HUES48 (cell line): ENCODE data around the gene ZNF585A.
"Not testable (repeated sequence)": the region's sequence is repeated elsewhere in the genome, so short reads cannot be mapped to it uniquely, and the experiment has no call there.

Experiments
- H3K27ac ChIP-seq: one replicate; pipeline ENCODE4 v1.7.0; 2013; ENCODE audit warnings: low read depth, low read length, inconsistent platforms
- H3K27me3 ChIP-seq: 2 replicates; pipeline ENCODE4 v1.6.1; 2013; ENCODE audit warnings: mild to moderate bottlenecking, low read length; ENCODE audit not compliant: control insufficient read depth, insufficient read depth
- H3K36me3 ChIP-seq: 2 replicates; pipeline ENCODE4 v1.6.1; 2013; ENCODE audit warnings: low read length; ENCODE audit not compliant: control insufficient read depth, insufficient read depth
- H3K4me1 ChIP-seq: 2 replicates; pipeline ENCODE4 v1.6.1; 2013; ENCODE audit warnings: mild to moderate bottlenecking, low read length; ENCODE audit not compliant: control insufficient read depth, insufficient read depth
- H3K4me3 ChIP-seq: 2 replicates; pipeline ENCODE4 v1.5.1; 2013; ENCODE audit warnings: mild to moderate bottlenecking, low read depth, low read length
- H3K9ac ChIP-seq: 2 replicates; pipeline ENCODE4 v1.6.1; 2013; ENCODE audit warnings: mild to moderate bottlenecking, low read depth, low read length, moderate library complexity
- H3K9me3 ChIP-seq: 2 replicates; pipeline ENCODE4 v1.6.1; 2013; ENCODE audit warnings: low read length; ENCODE audit not compliant: control insufficient read depth, insufficient read depth

ZNF585A gene

DNA sequence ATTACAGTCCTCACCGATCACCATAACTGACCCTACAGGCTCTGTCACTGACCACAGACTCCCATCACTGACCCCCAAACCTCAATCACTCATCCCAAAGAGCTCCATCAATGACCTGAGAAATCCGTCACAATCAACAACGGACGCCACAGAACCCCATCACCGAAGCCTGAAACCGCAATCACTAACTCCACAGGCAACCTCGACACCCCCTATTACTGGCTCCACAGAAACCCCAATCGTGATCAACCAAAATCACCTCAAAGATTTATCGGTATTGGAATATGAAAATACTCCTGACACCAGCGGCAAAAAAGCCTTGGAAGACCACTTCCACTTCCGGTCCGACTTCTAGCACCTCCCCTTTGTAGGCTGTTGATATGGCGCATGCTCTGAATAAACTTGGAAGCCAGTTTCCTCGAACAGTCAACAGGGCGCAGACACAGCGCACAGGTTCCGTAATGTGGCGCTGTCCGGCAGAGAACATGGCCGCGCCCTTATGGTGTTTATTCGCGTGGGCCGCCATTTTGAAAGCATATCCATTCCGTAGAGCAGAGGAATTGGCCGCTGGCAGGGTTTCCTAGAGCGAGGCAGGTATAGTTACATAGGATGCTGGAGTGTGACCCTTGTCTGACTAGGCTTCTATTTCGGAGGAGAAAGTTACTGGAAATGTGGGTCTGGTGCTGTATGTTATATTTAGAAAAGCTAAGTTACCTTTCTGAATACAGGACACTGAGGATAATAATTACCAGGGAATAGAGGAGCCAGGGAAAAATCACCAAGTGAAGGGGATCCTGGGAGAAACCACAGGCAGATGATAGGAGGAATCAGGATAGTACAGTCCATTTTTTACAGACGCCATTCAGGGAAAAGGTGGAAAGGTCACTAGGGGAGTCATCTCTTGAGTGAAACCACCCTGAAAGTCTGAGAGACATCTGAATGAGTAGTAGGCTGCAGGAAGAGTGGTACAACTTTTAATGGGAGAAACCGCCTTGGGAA, at the start of gene ZNF585A:
Gene ZNF585A, minus strand, starts transcription at position 328 of the 999 bp plus-strand sequence. CDS start 2,785 bp downstream, outside the sequence.
- Histone ChIP-seq H3K9me3 (peaks cover 31% of the 10 kb centered on the region; the same call in 1 of the 2 replicates), H3K27ac (no peak within 1 kb of the TSS), H3K27me3 (no peaks in the 10 kb centered on the region), H3K36me3 (peaks cover 24% of the 10 kb centered on the region), H3K4me3 (peak within 1 kb of the TSS; percentile 98), H3K4me1 (0 out of 2 replicates have a peak, but pooled peaks cover 4% of the 10 kb centered on the region), H3K9ac (peak within 1 kb of the TSS; percentile 57; the same call in 1 of the 2 replicates)

DNA sequence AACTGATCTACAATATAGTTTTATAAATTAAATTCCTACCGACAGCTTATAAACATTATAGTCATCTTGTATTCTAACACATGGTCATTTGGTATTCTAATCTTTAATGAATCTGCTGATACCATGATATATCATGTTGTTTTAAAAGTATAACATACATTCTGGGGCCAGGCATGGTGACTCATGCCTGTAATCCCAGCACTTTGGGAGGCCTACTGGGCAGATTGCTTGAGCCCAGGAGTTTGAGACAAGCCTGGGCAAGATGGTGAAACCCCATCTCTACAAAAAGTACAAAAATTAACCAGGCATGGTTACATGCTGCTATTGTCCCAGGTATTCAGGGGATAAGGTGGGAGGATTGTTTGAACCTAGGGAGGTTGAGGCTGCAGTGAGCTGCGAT, 48.6 kb upstream of the ZNF585A start:
- Histone ChIP-seq H3K27ac (no peak overlapping the region), H3K27me3 (no peaks in the 10 kb centered on the region)

DNA sequence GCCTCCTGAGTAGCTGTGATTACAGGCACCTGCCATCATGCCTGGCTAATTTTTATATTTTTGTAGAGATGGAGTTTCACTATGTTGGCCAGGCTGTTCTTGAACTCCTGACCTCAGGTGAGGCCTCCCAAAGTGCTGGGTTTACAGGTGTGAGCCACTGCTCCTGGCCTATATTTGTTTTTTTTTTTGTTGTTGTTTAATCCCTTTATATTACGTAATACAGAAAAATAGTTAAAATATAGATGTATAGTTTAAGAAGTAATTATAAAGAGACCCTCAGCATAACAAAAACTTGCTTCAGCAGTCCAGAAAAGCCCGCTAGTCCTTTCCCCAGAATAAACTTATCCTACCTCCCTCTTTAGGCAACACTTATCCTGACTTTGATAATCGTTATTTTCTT, 47.9 kb upstream of the ZNF585A start:
- H3K9ac ChIP-seq, result no peak overlapping the region

More for the DNA sequence above, 48.6 kb upstream of the ZNF585A start:
- no peaks in the 10 kb centered on the region; the same call in 1 of the 2 replicates for H3K9me3 ChIP-seq
- H3K36me3 ChIP-seq, result peaks cover 14% of the 10 kb centered on the region; the same call in 1 of the 2 replicates
- no peak overlapping the region for H3K4me3 ChIP-seq
- H3K9ac ChIP-seq, result no peak overlapping the region
- no peaks in the 10 kb centered on the region for H3K4me1 ChIP-seq

DNA sequence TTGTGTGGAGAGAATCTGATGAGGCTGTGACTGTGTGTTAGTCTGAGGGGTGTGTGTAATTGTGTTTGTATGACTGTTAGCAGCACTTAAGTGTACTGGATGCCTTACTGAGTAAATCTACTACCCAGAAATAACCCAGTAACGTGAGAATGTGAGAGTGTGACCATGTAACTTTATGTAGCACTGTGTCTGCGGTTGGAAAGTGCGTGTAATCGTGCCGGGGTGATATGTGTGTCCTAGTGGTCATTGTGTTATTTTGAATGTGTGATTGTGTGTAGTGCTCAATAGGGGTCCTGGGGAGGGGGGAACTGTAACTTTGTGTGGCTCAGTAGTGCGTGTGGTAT, 46.1 kb upstream of the ZNF585A start:
- H3K27ac ChIP-seq, result no peak overlapping the region
- H3K9ac ChIP-seq, result peak overlapping the region; percentile 92
- H3K9me3 ChIP-seq, result no peaks in the 10 kb centered on the region
- H3K4me1 ChIP-seq, result no peaks in the 10 kb centered on the region
- H3K4me3 ChIP-seq, result peak overlapping the region; percentile 91
- H3K36me3 ChIP-seq, result peaks cover 7% of the 10 kb centered on the region; the same call in 1 of the 2 replicates
- no peaks in the 10 kb centered on the region for H3K27me3 ChIP-seq

More for the DNA sequence above, 47.9 kb upstream of the ZNF585A start:
- no peaks in the 10 kb centered on the region for H3K27me3 ChIP-seq
- H3K4me1 ChIP-seq, result no peaks in the 10 kb centered on the region
- no peak overlapping the region for H3K4me3 ChIP-seq
- H3K27ac ChIP-seq, result no peak overlapping the region
- H3K36me3 ChIP-seq, result peaks cover 9% of the 10 kb centered on the region; the same call in 1 of the 2 replicates
- no peaks in the 10 kb centered on the region; the same call in 1 of the 2 replicates for H3K9me3 ChIP-seq

DNA sequence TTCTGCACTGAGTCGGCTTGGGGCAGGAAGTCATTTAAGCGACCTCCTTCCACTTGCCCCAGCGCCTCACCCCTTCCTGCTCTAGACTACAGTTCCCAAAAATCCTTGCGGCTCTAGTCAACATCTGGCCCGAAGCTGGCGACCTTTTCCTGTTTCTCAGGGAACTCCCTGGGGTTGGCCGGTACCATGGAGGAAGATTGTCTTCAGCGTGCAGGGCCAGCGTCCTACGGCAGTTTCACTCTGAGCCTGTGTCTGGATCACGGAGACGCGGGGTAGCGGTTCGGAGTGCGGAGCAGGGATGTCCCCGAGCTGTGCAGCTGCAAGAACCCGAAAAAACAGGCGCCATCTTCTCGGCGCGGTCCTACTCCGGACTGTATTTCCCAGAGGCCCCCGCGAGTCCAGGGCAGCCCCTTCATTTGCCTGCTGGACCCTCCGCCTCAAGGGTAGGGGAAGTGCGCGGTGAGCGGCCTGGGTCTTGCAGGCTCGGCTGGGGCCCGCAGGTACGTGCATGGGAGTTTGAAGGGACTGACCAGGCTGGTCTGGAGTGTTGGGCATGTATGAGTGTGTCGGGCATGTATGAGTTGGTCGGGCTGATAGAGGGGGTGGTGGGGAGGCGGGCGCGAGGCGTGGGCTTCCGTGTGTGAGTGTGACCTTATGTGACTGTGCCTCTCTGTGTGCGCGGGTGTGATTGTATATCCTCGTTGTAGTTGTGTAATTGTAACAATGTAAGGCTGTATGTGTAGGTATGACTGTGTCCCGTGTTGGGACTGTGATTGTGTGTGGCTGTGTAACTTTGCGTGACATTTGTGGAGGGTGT, 45.5 kb upstream of the ZNF585A start, which contains the start of gene ZNF383:
Gene ZNF383, plus strand, starts transcription at position 440 of the 817 bp plus-strand sequence. CDS start 12,240 bp downstream, outside the sequence.
- H3K9me3 ChIP-seq, result no peaks in the 10 kb centered on the region
- H3K36me3 ChIP-seq, result peaks cover 7% of the 10 kb centered on the region; the same call in 1 of the 2 replicates
- no peaks in the 10 kb centered on the region for H3K4me1 ChIP-seq
- no peaks in the 10 kb centered on the region for H3K27me3 ChIP-seq
- peak within 1 kb of the TSS; percentile 80 for H3K27ac ChIP-seq
- H3K9ac ChIP-seq, result peak within 1 kb of the TSS; percentile 92
- H3K4me3 ChIP-seq, result peak within 1 kb of the TSS; percentile 91

DNA sequence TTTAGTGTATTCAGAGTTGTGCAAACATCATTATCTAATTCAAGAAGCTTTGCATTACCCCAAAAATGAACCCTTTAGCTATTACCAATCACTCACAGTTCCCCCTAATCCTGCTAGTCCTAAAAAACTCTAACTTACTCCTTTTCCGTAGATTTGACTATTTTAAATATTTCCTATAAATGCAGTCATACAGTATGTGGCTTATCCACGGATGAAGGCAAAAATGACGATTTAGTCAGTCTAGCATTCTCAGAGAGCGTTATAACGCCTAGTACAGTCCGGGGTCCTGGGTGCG, 44.9 kb upstream of the ZNF585A start:
- H3K4me3 ChIP-seq, result peak overlapping the region; percentile 91
- H3K27me3 ChIP-seq, result no peaks in the 10 kb centered on the region
- H3K4me1 ChIP-seq, result no peaks in the 10 kb centered on the region
- H3K9ac ChIP-seq, result peak overlapping the region; percentile 92
- 0 out of 2 replicates have a peak, but pooled peaks cover 4% of the 10 kb centered on the region for H3K36me3 ChIP-seq
- H3K27ac ChIP-seq, result peak overlapping the region; percentile 80
- no peaks in the 10 kb centered on the region for H3K9me3 ChIP-seq

DNA sequence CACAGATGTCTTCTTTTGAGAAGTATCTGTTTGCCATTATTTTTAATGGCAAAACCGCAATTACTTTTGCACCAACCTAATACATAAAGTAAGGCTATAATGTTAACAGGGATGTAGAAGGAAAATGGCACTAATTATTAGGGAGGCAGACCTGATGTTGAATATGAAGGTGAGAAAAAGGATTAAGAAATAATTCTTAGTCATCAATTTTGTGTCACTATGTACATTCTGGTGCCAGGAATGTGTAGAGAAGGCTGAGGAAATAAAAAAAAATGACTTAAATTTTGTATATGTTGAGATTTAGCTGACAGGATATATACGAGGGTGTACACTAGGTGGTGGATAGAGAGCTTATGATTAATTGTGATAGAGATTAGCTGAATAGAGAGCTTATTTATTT, 25.3 kb upstream of the ZNF585A start:
- Histone ChIP-seq H3K9me3 (no peaks in the 10 kb centered on the region; the same call in 1 of the 2 replicates), H3K27ac (no peak overlapping the region), H3K9ac (no peak overlapping the region), H3K36me3 (peaks cover 17% of the 10 kb centered on the region), H3K4me3 (no peak overlapping the region), H3K4me1 (no peaks in the 10 kb centered on the region), H3K27me3 (no peaks in the 10 kb centered on the region)

DNA sequence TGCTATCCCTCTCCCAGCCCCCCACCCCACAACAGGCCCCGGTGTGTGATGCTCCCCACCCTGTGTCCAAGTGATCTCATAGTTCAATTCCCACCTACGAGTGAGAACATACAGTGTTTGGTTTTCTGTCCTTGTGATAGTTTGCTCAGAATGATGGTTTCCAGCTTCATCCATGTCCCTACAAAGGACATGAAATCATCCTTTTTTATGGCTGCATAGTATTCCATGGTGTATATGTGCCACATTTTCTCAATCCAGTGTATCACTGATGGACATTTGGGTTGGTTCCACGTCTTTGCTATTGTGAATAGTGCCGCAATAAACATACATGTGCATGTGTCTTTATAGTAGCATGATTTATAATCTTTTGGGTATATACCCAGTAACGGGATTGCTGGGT, 24.6 kb upstream of the ZNF585A start:
- H3K9me3 ChIP-seq, H3K4me3 ChIP-seq, H3K4me1 ChIP-seq, H3K9ac ChIP-seq, H3K27me3 ChIP-seq, H3K27ac ChIP-seq: not testable (repeated sequence)
- peaks cover 17% of the 10 kb centered on the region for H3K36me3 ChIP-seq

DNA sequence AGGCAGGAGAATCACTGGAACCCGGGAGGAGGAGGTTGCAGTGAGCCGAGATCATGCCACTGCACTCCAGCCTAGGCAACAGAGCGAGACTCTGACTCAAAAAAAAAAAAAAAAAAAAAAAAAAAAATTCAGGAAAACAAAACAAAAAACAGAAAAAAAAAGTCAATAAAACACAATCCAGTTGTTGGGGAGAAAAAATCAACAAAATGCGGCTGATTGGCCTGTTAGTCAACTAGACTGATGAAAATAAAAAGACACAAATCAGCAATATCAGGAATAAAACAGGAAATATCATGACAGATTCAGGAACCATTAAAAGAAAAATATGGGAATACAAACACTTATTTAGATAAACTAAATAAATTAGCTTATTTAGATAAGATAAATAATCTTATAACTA, 22.8 kb upstream of the ZNF585A start:
- not testable (repeated sequence) for H3K9ac ChIP-seq, H3K27me3 ChIP-seq, H3K9me3 ChIP-seq, H3K27ac ChIP-seq, H3K4me3 ChIP-seq, H3K4me1 ChIP-seq
- H3K36me3 ChIP-seq, result peaks cover 17% of the 10 kb centered on the region

DNA sequence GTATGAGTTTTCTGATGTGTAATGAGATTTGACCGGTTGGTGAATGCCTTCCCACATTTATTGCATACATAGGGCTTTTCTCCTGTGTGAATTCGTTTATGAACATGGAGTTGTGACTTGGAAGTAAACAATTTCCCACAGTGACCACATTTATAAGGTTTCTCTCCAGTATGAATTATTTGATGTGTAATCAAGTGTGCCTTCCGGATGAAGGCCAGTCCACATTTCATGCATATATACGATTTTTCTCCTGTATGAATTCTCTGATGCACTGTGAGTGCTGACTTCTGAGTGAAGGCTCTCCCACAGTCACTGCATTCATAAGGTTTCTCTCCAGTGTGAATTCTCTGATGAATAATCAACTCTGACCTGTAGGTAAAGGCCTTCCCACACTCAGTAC, 13.6 kb upstream of the ZNF585A start:
- Histone ChIP-seq H3K36me3 (peaks cover 35% of the 10 kb centered on the region), H3K9me3 (peaks cover 61% of the 10 kb centered on the region)
- H3K27ac ChIP-seq, H3K4me1 ChIP-seq, H3K27me3 ChIP-seq, H3K4me3 ChIP-seq, H3K9ac ChIP-seq: not testable (repeated sequence)
